Lower leg skin (tissue), 4 donors: ENCODE data around the gene PRLH. TPM values are rescaled to one million over a fixed set of nuclear protein-coding genes. Genes with fewer than 3 reads are reported as not detected.

Experiments used
- DNase-seq, 2 donors: peaks; one replicate each; pipeline ENCODE4 v3.0.0-alpha.2; 2019; ENCODE audit warnings: low spot score in 2 of 2
- H3K4me3 ChIP-seq: fragments of 200-600 bp; sonication (generic); 2 replicates; pipeline ENCODE4 v1.5.1; 2017; ENCODE audit warnings: mild to moderate bottlenecking, low read depth; ENCODE audit not compliant: poor library complexity, severe bottlenecking
- CTCF ChIP-seq, 3 donors: fragments of 450-650 bp; IDR thresholded peaks; one replicate each; pipeline ENCODE4 v1.5.1; 2016; ENCODE audit warnings: antibody characterized with exemption in 3 of 3, mild to moderate bottlenecking in 3 of 3, moderate library complexity in 2 of 3
- POLR2A ChIP-seq, 2 donors: fragments of 450-650 bp; IDR thresholded peaks; one replicate each; pipeline ENCODE4 v1.6.1; 2016 to 2017; ENCODE audit warnings: antibody characterized with exemption in 2 of 2, mild to moderate bottlenecking in 1 of 2, moderate library complexity in 1 of 2
- WGBS, 2 donors: methylation state at CpG; one replicate each; pipeline ENCODE4 v1.1.5; 2018; 5-methylcytosine and 5-hydroxymethylcytosine counted together
- intact Hi-C: fragments of 100-400 bp; cut with DNase I; formaldehyde crosslinking; loops from one replicate; pipeline ENCODE4 v1.15.0; 2023; ENCODE audit warnings: low total_unique reads
- total RNA-seq, 4 donors: library from RNA; depleted of rRNA; stranded (reverse); fragments of >200 nt; gene quantifications; one replicate each; pipeline ENCODE4 v1.1.0, GENCODE V29; 2016

Gene PRLH
- total RNA-seq, 4 donors from 2014 or later = not detected

- no peak for DNase-seq
- intact Hi-C loops = loop anchor here (10.0 kb wide), 1 partner anchor 154 kb away; no protein-coding TSS in a partner anchor
- WGBS, 2 donors = 44 to 61% methylated on average over 16 of the region's 16 CpGs
- peak in 1 of 3 donors; percentile 61 for TF ChIP-seq CTCF (IDR thresholded peaks at IDR 0.05)
- TF ChIP-seq POLR2A (IDR thresholded peaks at IDR 0.05) = no peak
- H3K4me3 ChIP-seq = no peak within 1 kb of the TSS
Measured at GRCh38 chr2:237590272-237591140, 24.1 kb downstream of the PRLH start, which contains the start of gene RAB17. Gene RAB17 (minus strand): TSS chr2:237590734. CDS start chr2:237586154, 4,580 bp downstream.

GRCh38 chr2:237591141-237591881 is 24.9 kb downstream of the PRLH start:
- 42 to 59% methylated on average over 18 to 19 of the region's 19 CpGs for WGBS, 2 donors
- no peak for DNase-seq
- TF ChIP-seq CTCF (IDR thresholded peaks at IDR 0.05) (no peak), POLR2A (IDR thresholded peaks at IDR 0.05) (no peak)
- intact Hi-C loops = loop anchor here (10.0 kb wide), 1 partner anchor 153 kb away; no protein-coding TSS in a partner anchor
- no peak overlapping the region for H3K4me3 ChIP-seq

GRCh38 chr2:237592425-237592980 is 26.1 kb downstream of the PRLH start:
- 90 to 95% methylated on average over 18 of the region's 18 CpGs for WGBS, 2 donors
- no peak overlapping the region for H3K4me3 ChIP-seq
- TF ChIP-seq CTCF (IDR thresholded peaks at IDR 0.05) (no peak), POLR2A (IDR thresholded peaks at IDR 0.05) (no peak)
- intact Hi-C loops = loop anchor here (10.0 kb wide), 1 partner anchor 152 kb away; no protein-coding TSS in a partner anchor
- DNase-seq = no peak

GRCh38 chr2:237593036-237593435 is 26.7 kb downstream of the PRLH start:
- TF ChIP-seq POLR2A (IDR thresholded peaks at IDR 0.05) (no peak), CTCF (IDR thresholded peaks at IDR 0.05) (no peak)
- DNase-seq = no peak
- intact Hi-C loops = loop anchor here (10.0 kb wide), 1 partner anchor 152 kb away; no protein-coding TSS in a partner anchor
- no peak overlapping the region for H3K4me3 ChIP-seq
- 93 to 97% methylated on average over 10 of the region's 10 CpGs for WGBS, 2 donors

- WGBS, 2 donors = 75 to 88% methylated on average over 12 to 16 of the region's 17 CpGs
- H3K4me3 ChIP-seq = no peak overlapping the region
- no peak for TF ChIP-seq CTCF (IDR thresholded peaks at IDR 0.05)
- TF ChIP-seq POLR2A (IDR thresholded peaks at IDR 0.05) = no peak
- intact Hi-C loops = loop anchor here (10.0 kb wide), 1 partner anchor 151 kb away; no protein-coding TSS in a partner anchor
- no peak for DNase-seq
Measured at GRCh38 chr2:237593596-237594320, 27.4 kb downstream of the PRLH start.
